ENCODE measurements around the gene COQ3.

Gene COQ3

GRCh38 chr6:99393698-99394531 is at the start of gene COQ3:
TSS of gene COQ3 (minus strand) at chr6:99394195. CDS start at chr6:99394179, 16 bp downstream.
- peak; percentile 84 for DNase-seq

- DNase-seq, result peak; percentile 72
These were observed 40.9 kb upstream of the COQ3 start for GRCh38 chr6:99434702-99435530.

GRCh38 chr6:99432877-99433276 is 38.9 kb upstream of the COQ3 start:
- no peak for DNase-seq

GRCh38 chr6:99431901-99432300 is 37.9 kb upstream of the COQ3 start:
- DNase-seq, result no peak

GRCh38 chr6:99427988-99428387 is 34.0 kb upstream of the COQ3 start:
- DNase-seq, result no peak

GRCh38 chr6:99426451-99426757 is 32.4 kb upstream of the COQ3 start:
- DNase-seq, result no peak

GRCh38 chr6:99425647-99426450 is 31.9 kb upstream of the COQ3 start:
- DNase-seq, result peak; percentile 96

GRCh38 chr6:99424761-99425646 is 31.0 kb upstream of the COQ3 start, which contains the start of gene PNISR:
TSS of gene PNISR (minus strand) at chr6:99425308. CDS start at chr6:99414659, 10,649 bp downstream.
- DNase-seq, result peak; percentile 99

GRCh38 chr6:99424022-99424421 is 30.0 kb upstream of the COQ3 start:
- no peak for DNase-seq

- no peak for DNase-seq
These were observed 28.9 kb upstream of the COQ3 start for GRCh38 chr6:99422912-99423311.

- peak; percentile 33 for DNase-seq
These were observed 23.1 kb upstream of the COQ3 start for GRCh38 chr6:99416892-99417767.

- no peak for DNase-seq
These were observed 22.2 kb upstream of the COQ3 start for GRCh38 chr6:99416226-99416625.

- no peak for DNase-seq
These were observed 21.5 kb upstream of the COQ3 start for GRCh38 chr6:99415446-99415845.

- DNase-seq, result no peak
These were observed 18.1 kb upstream of the COQ3 start for GRCh38 chr6:99412065-99412464.

GRCh38 chr6:99409672-99410071 is 15.7 kb upstream of the COQ3 start:
- no peak for DNase-seq

GRCh38 chr6:99407076-99407475 is 13.1 kb upstream of the COQ3 start:
- no peak for DNase-seq

- no peak for DNase-seq
These were observed 8.5 kb upstream of the COQ3 start for GRCh38 chr6:99402448-99402847.

- no peak for DNase-seq
These were observed 3.3 kb upstream of the COQ3 start for GRCh38 chr6:99397287-99397686.

- DNase-seq, result no peak
These were observed 663 bp downstream of the COQ3 start for GRCh38 chr6:99393366-99393697.

- DNase-seq, result no peak
These were observed 3.1 kb downstream of the COQ3 start for GRCh38 chr6:99390896-99391295.

GRCh38 chr6:99384507-99384906 is 9.5 kb downstream of the COQ3 start:
- no peak for DNase-seq
